Inferior parietal cortex (tissue), 1 donor: ENCODE measurements around the gene WFDC12.

ENCODE experiments used
- DNase-seq: peaks from one replicate; pipeline ENCODE4 v3.0.0-alpha.2; 2016; ENCODE audit errors: extremely low spot score

WFDC12 gene

DNA sequence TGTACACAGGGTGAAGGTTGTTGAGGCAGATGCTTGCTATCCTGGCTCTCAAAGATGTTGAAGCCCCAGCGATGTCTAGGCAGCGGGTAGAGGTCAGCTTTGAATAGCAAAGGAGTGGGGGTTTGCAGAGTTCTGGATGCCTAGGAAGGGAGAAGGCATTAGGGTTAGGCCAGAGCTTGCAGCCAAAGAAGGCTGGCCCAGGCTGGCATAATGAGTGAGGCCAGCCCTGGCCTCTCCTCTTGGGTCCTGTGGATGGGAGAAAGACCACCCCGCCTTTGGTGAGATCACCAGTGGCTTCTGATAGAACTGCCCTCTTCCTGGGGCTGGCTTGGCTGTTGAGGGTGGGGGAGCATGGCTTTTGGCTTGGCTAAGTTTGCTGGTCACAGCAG is 8.9 kb downstream of the WFDC12 start:
- no peak for DNase-seq

- no peak for DNase-seq
Measured at GRCh38 chr20:45114465-45115385, 9.5 kb downstream of the WFDC12 start, which contains the start of gene WFDC5. WFDC5 (minus strand) TSS chr20:45115174; CDS start chr20:45115083, 91 bp downstream.

GRCh38 chr20:45113865-45114264 is 10.4 kb downstream of the WFDC12 start:
- DNase-seq: no peak

DNA sequence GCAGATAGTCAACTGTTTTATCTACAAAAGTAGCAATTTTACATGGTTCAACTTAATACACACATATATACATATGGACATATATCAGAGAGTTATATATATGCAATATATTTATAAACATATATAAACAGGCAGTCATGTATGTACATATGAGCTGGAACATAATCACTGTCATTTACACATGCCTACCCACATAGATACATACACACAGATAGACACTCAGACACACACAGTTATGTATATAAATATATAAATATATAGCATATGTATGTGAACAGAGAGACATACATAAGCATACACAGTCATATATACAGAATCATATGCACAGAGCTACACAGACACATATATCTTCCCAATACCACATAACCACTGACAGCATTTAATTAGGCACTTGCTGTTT is 11.5 kb downstream of the WFDC12 start:
- no peak for DNase-seq

GRCh38 chr20:45111799-45112471 is 12.3 kb downstream of the WFDC12 start:
- DNase-seq: no peak

DNA sequence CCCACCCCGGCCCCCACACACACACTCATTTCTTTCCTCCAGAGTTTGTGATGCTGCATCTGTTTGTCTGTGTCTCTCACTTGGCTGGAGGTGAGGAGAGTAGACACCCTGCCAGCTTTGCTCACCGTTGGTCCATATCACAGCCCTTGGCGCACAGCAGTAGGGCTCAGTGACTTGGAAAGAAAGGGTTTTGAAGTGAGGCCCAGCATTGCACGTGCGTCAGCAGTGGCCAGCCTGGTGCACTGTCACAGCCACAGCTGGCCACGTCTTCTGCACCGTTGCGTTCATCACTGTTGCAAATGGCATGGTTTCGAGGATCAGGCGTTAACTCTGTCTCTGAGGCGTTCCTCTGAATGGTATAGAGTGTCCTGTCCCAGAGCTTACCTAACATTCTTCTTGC is 13.0 kb downstream of the WFDC12 start:
- no peak for DNase-seq

DNA sequence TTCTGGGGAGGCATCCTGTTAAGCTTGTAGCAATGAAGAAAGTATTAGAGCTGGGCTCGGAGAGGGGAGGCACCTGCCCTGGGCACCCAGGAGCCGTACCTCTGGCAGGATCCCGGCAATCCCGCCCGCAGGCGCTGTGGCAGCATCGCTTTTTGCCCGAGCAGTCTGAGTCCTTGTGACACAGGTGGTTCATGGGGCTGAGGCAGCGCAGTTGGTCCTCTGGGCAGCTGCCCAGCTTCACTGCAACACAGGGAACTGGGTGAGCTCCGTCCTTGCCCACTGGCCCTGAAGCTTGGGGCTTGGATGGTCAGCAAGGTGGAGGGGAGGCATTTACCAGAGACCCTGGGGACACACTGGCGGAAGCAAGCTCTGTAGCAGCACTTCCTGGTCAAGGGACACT is 14.0 kb downstream of the WFDC12 start:
- no peak for DNase-seq

DNA sequence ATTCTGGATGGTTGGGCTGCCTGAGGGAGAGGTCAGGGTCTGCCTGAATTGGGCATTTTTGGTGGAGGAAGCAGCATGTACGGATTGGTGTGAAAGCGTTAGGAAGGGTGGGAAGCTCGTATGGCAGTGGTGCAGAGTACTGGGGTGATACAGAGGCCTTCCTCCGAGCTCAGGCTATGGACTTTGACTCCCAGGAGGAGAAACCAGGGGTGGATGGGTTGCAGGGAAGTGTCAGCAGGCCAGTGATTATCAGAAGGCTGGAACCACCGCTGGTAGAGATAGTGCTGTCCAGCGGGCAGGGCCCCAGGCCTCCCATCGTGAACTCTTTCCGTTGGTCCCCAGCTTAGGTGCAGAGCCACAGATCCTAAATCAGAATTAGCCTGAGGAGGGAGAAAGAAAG is 14.6 kb downstream of the WFDC12 start:
- DNase-seq: no peak

DNA sequence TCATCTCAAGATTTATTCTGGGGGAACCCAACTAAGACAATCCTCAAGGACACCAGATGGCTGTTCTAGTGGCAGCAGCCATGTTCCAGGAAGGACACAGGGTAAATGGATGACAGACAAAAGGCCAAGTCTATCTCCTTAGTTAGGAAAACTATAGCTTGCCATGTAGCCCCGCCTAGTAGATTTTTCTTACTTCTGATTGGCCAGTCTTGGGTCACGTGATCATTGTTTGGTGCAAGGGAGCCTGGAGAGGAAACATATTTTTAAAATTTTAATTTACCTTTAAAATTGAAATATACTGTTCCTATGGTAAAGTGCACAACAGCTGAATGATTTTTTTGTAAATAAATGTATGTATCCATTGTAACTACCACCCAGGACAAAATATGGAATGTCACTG is 18.9 kb downstream of the WFDC12 start:
- no peak for DNase-seq

DNA sequence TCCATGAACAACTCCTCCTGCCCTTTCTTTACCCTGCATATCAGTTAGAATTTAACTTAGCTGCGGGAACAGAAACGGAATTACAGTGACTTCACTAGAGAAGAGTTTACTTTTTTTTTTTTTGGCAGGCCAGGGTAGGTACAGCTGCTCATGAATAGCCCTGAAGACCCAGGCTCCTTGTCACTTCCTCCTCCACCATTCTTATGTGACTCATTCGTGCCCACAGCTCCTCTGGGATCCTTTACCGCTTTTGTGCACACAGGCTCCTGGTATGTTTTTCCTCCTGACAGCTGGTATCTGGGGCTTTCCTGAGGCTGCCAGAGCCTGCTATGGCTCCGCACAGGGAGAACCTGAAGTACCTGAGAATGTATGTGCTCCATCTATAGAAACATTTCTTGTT is 19.5 kb downstream of the WFDC12 start:
- peak; percentile 45 for DNase-seq

DNA sequence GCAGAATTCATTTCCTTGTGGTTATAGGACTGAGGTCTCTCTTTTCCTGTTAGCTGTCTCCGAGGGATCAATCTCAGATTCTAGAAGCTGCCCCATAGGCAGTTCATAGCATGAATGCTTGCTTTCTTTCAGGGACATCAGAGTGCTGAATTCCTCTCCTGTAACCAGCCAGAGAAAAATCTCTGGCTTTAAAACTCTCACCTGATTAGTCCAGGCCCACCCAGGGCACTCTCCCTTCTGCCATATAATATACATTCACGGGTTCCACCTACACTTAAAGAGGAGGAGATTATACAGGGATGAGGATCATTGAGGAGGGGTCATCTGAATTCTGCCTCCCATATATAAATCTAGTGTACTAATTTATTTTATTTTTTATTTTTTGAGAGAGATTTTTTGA is 21.2 kb downstream of the WFDC12 start:
- no peak for DNase-seq

- no peak for DNase-seq
Measured at GRCh38 chr20:45101333-45101850, 22.9 kb downstream of the WFDC12 start.

GRCh38 chr20:45100563-45101245 is 23.6 kb downstream of the WFDC12 start, which contains the start of gene KCNS1:
KCNS1 (minus strand) TSS chr20:45101127; CDS start chr20:45099236, 1,891 bp downstream.
- no peak for DNase-seq

GRCh38 chr20:45098103-45098773 is 26.0 kb downstream of the WFDC12 start:
- no peak for DNase-seq

DNA sequence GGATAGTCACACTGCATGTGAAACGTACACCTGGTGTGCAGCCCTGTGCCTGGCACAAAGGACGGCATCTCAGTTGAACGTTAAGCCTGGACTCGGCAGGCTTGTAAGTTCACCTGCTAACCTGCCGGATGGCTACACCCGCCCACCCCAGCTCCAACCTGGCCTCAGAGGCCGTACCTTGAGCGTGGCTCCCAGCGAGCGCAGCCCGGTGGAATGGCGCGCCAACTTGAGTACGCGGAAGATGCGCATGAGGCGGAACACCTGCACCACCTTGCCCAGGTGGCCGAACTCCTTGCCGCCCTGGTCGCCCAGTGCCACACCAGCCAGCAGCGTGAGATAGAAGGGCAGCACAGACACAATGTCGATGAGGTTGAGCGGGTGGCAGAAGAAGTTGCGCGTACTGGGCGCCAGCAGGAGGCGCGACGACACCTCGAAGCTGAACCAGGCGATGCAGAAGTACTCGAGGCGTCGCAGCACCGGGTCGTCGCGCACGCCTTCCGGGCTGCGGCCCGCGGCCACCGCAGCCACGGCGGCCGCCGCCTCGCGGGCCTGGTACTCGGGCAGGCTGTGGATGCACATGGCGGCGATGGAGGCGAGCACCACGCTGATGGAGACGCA is 26.7 kb downstream of the WFDC12 start:
- DNase-seq: no peak

DNA sequence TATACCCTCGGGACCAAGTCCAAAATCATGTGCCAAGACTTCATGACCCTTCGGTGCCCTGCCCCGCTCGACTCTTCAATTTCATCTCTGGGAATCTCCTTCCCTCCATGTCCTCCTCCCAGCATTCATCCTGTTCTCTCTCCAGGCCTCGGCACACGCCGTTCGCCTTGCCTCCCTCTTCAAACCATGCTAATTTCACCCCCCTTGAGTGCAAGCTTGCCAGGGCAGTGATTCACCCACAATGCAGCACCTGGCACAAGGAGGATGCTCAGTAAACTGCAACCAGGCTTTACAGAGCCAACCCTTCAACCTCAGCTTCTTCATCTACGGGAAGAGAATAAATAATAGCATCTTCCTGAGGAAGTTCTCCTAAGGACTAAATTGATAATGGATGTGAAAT is 27.5 kb downstream of the WFDC12 start:
- peak; percentile 30 for DNase-seq

- DNase-seq: peak; percentile 85
Measured at GRCh38 chr20:45095805-45096238, 28.4 kb downstream of the WFDC12 start.

GRCh38 chr20:45094864-45095574 is 29.2 kb downstream of the WFDC12 start:
- no peak for DNase-seq

DNA sequence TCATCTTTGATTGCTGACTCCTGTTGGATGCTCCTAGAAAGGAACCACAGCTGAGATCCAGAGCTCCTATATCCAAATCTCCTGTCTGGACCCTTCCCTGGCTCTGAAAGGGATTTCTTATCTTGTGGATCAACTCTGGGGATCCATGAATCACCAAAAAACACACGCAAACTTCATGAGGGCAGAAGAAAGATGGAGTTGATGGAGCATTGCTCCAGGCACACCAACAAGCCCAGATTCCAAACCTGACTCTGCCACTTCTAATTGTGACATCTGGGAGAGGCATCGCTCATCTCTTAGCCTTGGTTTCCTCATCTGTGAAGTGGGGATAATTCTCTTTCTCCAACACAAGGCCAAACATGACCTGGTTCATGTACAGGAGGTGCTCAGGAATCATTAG is 30.1 kb downstream of the WFDC12 start:
- no peak for DNase-seq

DNA sequence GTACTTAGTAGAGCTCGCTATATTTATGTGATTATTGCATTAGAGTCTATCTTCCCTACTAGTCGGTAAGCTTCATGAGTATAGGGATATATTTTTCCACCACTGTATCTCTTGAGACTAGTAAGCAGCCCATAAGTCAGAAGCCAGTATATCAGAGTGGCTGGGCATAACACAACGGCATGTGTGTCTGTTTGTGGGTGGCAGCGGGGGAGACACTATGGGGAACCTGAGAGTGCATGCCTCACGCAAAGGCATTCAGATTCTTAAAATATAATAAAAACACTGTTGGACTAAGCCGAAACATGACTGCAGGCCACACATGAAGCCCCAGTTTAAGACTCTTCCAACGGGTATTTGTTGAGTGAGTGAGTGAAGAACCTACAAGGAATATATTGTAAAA is 31.4 kb downstream of the WFDC12 start:
- no peak for DNase-seq
